Smooth muscle cell (in vitro differentiated cells): ENCODE measurements around the gene PEX10. TPM values are rescaled to one million over a fixed set of nuclear protein-coding genes. Genes with fewer than 3 reads are reported as not detected.

Source experiments
- DNase-seq: peaks from one replicate; lab custom pipeline; 2025; ENCODE audit not compliant: unreplicated experiment; lab: John Stamatoyannopoulos, UW
- H2AFZ ChIP-seq: fragments of 200-600 bp; sonication (generic); 2 replicates; pipeline ENCODE4 v1.6.0; 2016; ENCODE audit warnings: antibody characterized with exemption, low read depth, mild to moderate bottlenecking
- H3F3A ChIP-seq: fragments of 200-600 bp; sonication (generic); 2 replicates; pipeline ENCODE4 v1.6.0; 2017; ENCODE audit warnings: antibody characterized with exemption, low read depth
- H3K27ac ChIP-seq: fragments of 200-600 bp; sonication (generic); 2 replicates; pipeline ENCODE4 v1.5.1; 2016; ENCODE audit warnings: low read depth, mild to moderate bottlenecking
- H3K27me3 ChIP-seq: fragments of 200-600 bp; sonication (generic); 2 replicates; pipeline ENCODE4 v1.6.1; 2016; ENCODE audit warnings: low read depth, mild to moderate bottlenecking
- H3K36me3 ChIP-seq: fragments of 200-600 bp; sonication (generic); 2 replicates; pipeline ENCODE4 v1.5.1; 2016; ENCODE audit warnings: low read depth
- H3K4me1 ChIP-seq: fragments of 200-600 bp; sonication (generic); 2 replicates; pipeline ENCODE4 v1.5.1; 2016; ENCODE audit warnings: low read depth
- H3K4me2 ChIP-seq: fragments of 200-600 bp; sonication (generic); 2 replicates; pipeline ENCODE4 v1.6.0; 2016; ENCODE audit warnings: mild to moderate bottlenecking
- H3K4me3 ChIP-seq: fragments of 200-600 bp; sonication (generic); 2 replicates; pipeline ENCODE4 v1.5.1; 2016; ENCODE audit warnings: mild to moderate bottlenecking
- H3K79me2 ChIP-seq: fragments of 200-600 bp; sonication (generic); 2 replicates; pipeline ENCODE4 v1.6.0; 2016; ENCODE audit warnings: low read depth, mild to moderate bottlenecking
- H3K9ac ChIP-seq: fragments of 200-600 bp; sonication (generic); 2 replicates; pipeline ENCODE4 v1.6.0; 2016; ENCODE audit warnings: low read depth
- H3K9me3 ChIP-seq: fragments of 200-600 bp; sonication (generic); replicated peaks from 2 replicates; pipeline ENCODE4 v1.5.1; 2016; ENCODE audit warnings: low read depth
- H4K20me1 ChIP-seq: fragments of 200-600 bp; sonication (generic); 2 replicates; pipeline ENCODE4 v1.6.0; 2016; ENCODE audit warnings: low read depth
- WGBS: methylation state at CpG from one replicate; pipeline ENCODE4 v1.1.7; 2016; ENCODE audit warnings: low lambda C conversion rate; 5-methylcytosine and 5-hydroxymethylcytosine counted together
- polyA plus RNA-seq: library from polyadenylated mRNA; unstranded; fragments of >200 nt; fragmentation: Nextera tagmentation; extraction: Ambion mirVana; gene quantifications from 2 replicates; pipeline ENCODE4 v1.2.1, GENCODE V29; 2016
- total RNA-seq: library from RNA; depleted of rRNA; stranded (reverse); fragments of >200 nt; gene quantifications from 2 replicates; pipeline ENCODE4 v1.2.3, GENCODE V29; 2014
- TF ChIP-seq, protein P1 (sequence below): fragments of 200-600 bp; sonication (generic); IDR thresholded peaks from 2 replicates; pipeline ENCODE4 v1.5.1; 2017; ENCODE audit warnings: borderline replicate concordance, mild to moderate bottlenecking, antibody characterized with exemption; ENCODE audit not compliant: insufficient read depth, poor library complexity, severe bottlenecking

PEX10 gene
- total and polyA plus RNA-seq, 2 experiments from 2014 or later: 14.0 to 20.3 TPM

GRCh38 chr1:2409745-2410144 is 2.6 kb downstream of the PEX10 start:
- Histone ChIP-seq H3K4me1 (peaks cover 18% of the 10 kb centered on the region), H3K36me3 (no peaks in the 10 kb centered on the region), H4K20me1 (peaks cover 9% of the 10 kb centered on the region), H3F3A (peaks cover 8% of the 10 kb centered on the region), H3K4me3 (no peak overlapping the region), H3K9me3 (no peaks in the 10 kb centered on the region), H3K79me2 (no peaks in the 10 kb centered on the region), H2AFZ (no peak overlapping the region), H3K9ac (no peak overlapping the region), H3K27me3 (no peaks in the 10 kb centered on the region), H3K27ac (no peak overlapping the region), H3K4me2 (no peak overlapping the region)
- TF ChIP-seq, protein P1, sequence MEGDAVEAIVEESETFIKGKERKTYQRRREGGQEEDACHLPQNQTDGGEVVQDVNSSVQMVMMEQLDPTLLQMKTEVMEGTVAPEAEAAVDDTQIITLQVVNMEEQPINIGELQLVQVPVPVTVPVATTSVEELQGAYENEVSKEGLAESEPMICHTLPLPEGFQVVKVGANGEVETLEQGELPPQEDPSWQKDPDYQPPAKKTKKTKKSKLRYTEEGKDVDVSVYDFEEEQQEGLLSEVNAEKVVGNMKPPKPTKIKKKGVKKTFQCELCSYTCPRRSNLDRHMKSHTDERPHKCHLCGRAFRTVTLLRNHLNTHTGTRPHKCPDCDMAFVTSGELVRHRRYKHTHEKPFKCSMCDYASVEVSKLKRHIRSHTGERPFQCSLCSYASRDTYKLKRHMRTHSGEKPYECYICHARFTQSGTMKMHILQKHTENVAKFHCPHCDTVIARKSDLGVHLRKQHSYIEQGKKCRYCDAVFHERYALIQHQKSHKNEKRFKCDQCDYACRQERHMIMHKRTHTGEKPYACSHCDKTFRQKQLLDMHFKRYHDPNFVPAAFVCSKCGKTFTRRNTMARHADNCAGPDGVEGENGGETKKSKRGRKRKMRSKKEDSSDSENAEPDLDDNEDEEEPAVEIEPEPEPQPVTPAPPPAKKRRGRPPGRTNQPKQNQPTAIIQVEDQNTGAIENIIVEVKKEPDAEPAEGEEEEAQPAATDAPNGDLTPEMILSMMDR: no peak
- WGBS: 94% methylated on average over 12 of the region's 12 CpGs
- DNase-seq: no peak

- 94% methylated on average over 13 of the region's 13 CpGs for WGBS
- no peaks in the 10 kb centered on the region for H3K27me3 ChIP-seq
- H3K36me3 ChIP-seq: no peaks in the 10 kb centered on the region
- no peak overlapping the region for H3K27ac ChIP-seq
- H3K4me1 ChIP-seq: peaks cover 11% of the 10 kb centered on the region
- H3K79me2 ChIP-seq: no peaks in the 10 kb centered on the region
- H3K9me3 ChIP-seq: no peaks in the 10 kb centered on the region
- H3F3A ChIP-seq: peaks cover 8% of the 10 kb centered on the region
- H3K9ac ChIP-seq: no peak overlapping the region
- H4K20me1 ChIP-seq: peaks cover 9% of the 10 kb centered on the region
- TF ChIP-seq, protein P1: no peak
- no peak overlapping the region for H3K4me3 ChIP-seq
- H2AFZ ChIP-seq: no peak overlapping the region
- H3K4me2 ChIP-seq: no peak overlapping the region
- DNase-seq: no peak
Observed at GRCh38 chr1:2408859-2409276, 3.5 kb downstream of the PEX10 start.

DNA sequence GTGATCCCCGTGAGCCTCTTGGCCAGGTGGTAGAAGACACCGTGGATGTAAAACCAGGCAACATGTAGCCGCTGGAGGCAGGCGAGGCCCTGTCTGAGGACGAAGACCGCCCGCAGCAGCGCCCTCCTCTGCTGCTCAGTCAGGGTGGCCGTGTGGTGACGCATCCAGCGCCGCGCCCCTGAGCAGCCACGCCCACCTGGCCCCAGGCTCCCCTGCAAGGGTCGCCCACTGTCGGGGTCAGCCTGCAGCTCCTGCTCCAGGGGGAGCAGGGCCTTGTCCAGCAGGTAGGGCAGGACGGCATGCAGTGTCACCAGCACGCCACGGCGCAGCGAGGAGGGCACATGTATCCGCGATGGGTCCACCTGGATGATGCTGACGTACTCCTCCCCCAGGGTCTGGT is 3.9 kb downstream of the PEX10 start:
- Histone ChIP-seq H3K9ac (no peak overlapping the region), H2AFZ (no peak overlapping the region), H4K20me1 (peaks cover 9% of the 10 kb centered on the region), H3K27ac (no peak overlapping the region), H3K4me1 (peaks cover 7% of the 10 kb centered on the region), H3F3A (peaks cover 8% of the 10 kb centered on the region), H3K4me2 (no peak overlapping the region), H3K36me3 (no peaks in the 10 kb centered on the region), H3K9me3 (no peaks in the 10 kb centered on the region), H3K79me2 (no peaks in the 10 kb centered on the region), H3K27me3 (no peaks in the 10 kb centered on the region), H3K4me3 (no peak overlapping the region)
- no peak for DNase-seq
- TF ChIP-seq, protein P1: no peak
- 95% methylated on average over 24 of the region's 24 CpGs for WGBS

DNA sequence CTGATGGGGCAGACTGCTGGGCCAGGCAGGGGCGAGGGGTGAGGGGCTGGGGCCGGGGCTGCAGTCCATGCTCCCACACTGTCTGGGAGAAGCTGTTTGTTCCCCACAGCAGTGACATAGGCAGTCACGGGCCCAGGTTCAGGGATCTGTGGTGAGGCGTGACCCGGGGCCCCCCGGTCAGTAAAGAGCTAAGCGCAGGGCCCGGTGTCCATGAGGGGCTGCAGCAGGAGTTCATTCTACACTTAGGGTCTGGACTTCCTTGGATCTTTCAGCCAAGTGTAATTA is 4.4 kb downstream of the PEX10 start:
- Histone ChIP-seq H3K27me3 (no peaks in the 10 kb centered on the region), H3F3A (peaks cover 8% of the 10 kb centered on the region), H3K27ac (no peak overlapping the region), H4K20me1 (peaks cover 11% of the 10 kb centered on the region), H3K4me1 (peaks cover 2% of the 10 kb centered on the region), H3K9me3 (no peaks in the 10 kb centered on the region), H3K4me3 (no peak overlapping the region), H2AFZ (no peak overlapping the region), H3K4me2 (no peak overlapping the region), H3K9ac (no peak overlapping the region), H3K79me2 (no peaks in the 10 kb centered on the region), H3K36me3 (no peaks in the 10 kb centered on the region)
- TF ChIP-seq, protein P1: no peak
- no peak for DNase-seq
- 95% methylated on average over 7 of the region's 8 CpGs for WGBS
